ENCODE measurements around the gene AQP6.
A peak's percentile ranks its signal among the peaks of the same experiment; 100 is the strongest.

The AQP6 gene

DNA sequence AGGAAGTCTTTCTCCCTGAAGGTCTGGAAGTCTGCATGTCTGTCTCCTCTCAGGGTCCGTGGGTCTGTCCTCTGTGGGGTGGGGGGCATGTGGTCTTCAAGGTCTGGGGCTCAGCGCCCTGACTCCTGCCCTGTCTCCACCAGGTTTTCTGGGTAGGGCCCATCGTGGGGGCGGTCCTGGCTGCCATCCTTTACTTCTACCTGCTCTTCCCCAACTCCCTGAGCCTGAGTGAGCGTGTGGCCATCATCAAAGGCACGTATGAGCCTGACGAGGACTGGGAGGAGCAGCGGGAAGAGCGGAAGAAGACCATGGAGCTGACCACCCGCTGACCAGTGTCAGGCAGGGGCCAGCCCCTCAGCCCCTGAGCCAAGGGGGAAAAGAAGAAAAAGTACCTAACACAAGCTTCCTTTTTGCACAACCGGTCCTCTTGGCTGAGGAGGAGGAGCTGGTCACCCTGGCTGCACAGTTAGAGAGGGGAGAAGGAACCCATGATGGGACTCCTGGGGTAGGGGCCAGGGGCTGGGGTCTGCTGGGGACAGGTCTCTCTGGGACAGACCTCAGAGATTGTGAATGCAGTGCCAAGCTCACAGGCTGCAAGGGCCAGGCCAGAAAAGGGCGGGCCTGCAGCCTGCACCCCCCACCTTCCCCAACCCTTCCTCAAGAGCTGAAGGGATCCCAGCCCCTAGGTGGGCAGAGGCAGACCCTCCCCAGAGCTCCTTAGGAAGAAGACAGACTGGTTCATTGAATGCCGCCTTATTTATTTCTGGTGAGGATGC is 7.7 kb upstream of the AQP6 start:
- TF ChIP-seq EP300 (IDR thresholded peaks at IDR 0.05; ENCODE audit: borderline replicate concordance) (no peak), ZBTB7A (IDR thresholded peaks at IDR 0.05; ENCODE audit: low read depth) (peak; percentile 35; the same call in 1 of the 2 replicates)

DNA sequence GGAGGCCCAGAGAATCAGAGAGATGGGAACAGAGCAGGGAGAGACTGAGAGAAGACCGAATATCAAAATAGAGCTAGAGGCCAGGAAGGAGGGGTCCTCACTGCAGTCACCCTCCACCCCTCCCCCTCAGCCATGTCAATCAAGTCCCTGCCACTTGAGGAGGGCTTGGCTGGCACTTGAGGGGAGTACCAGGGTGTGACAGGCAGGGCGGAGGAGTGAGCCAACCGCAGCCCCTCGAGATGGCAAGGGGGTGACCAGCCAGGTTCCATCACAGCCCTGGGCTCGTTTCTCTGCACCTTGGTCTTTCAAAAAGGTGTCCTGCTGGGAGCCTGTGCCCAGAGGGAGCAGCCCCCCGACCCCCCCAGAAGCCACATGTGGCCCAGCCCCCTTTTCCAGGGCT is 6.9 kb upstream of the AQP6 start:
- TF ChIP-seq RAD21 (IDR thresholded peaks at IDR 0.05; ENCODE audit: low read depth) = no peak
- TF ChIP-seq USF1 (IDR thresholded peaks at IDR 0.05) = no peak
- TF ChIP-seq CREB1 (IDR thresholded peaks at IDR 0.05; ENCODE audit: low read depth) = no peak
- TF ChIP-seq REST (IDR thresholded peaks at IDR 0.05; ENCODE audit: low read depth) = no peak
- TF ChIP-seq NFIC (IDR thresholded peaks at IDR 0.05) = no peak
- TF ChIP-seq CEBPB (IDR thresholded peaks at IDR 0.05) = no peak
- no peak for TF ChIP-seq TCF12 (IDR thresholded peaks at IDR 0.05; ENCODE audit: low read depth)
- TF ChIP-seq ZBTB7A (IDR thresholded peaks at IDR 0.05; ENCODE audit: low read depth) = no peak
- no peak for TF ChIP-seq EP300 (IDR thresholded peaks at IDR 0.05; ENCODE audit: borderline replicate concordance)
- no peak for TF ChIP-seq TEAD4 (IDR thresholded peaks at IDR 0.05)
- TF ChIP-seq MAX (IDR thresholded peaks at IDR 0.05) = no peak
- no peak for TF ChIP-seq EGR1 (IDR thresholded peaks at IDR 0.05)
- no peak for TF ChIP-seq TAF1 (IDR thresholded peaks at IDR 0.05; ENCODE audit: low read depth)
- no peak for TF ChIP-seq YY1 (IDR thresholded peaks at IDR 0.05; ENCODE audit: low read depth)
- no peak for TF ChIP-seq FOXM1 (IDR thresholded peaks at IDR 0.05; ENCODE audit: borderline replicate concordance, low read depth)

DNA sequence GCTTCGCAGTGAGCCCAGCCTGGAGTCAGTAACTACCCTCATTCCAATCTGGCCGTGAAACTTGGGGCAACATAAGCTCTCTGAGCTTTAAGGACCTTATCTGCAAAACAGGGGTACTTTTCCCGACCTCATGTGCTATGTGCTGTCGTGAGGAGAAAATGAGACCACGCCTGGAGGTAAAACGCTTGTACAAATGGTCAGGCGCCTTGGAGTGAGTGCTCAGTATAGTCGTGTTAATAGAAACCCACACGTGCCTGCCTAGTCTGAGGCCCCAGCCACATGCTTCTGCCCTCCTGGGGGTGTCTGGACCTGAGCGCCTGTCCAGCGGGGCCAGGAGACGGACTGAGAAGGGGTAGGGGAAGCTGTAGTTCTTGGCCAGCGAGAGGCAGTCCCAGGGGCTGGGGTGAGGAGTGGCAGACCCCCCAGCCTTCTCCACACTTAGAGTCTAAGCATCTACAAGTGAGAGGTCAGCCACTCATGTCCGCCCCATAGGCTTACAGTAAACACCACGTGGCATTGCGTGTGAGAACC is 6.2 kb upstream of the AQP6 start:
- TF ChIP-seq EP300 (IDR thresholded peaks at IDR 0.05; ENCODE audit: borderline replicate concordance) (no peak), REST (IDR thresholded peaks at IDR 0.05; ENCODE audit: low read depth) (no peak)

GRCh38 chr12:49967042-49967776 is 5.5 kb upstream of the AQP6 start:
- TF ChIP-seq CREB1 (IDR thresholded peaks at IDR 0.05; ENCODE audit: low read depth) = no peak
- TF ChIP-seq TAF1 (IDR thresholded peaks at IDR 0.05; ENCODE audit: low read depth) = no peak
- peak; percentile 90 for TF ChIP-seq RAD21 (IDR thresholded peaks at IDR 0.05; ENCODE audit: low read depth)
- no peak; the same call in 1 of the 2 replicates for TF ChIP-seq EP300 (IDR thresholded peaks at IDR 0.05; ENCODE audit: borderline replicate concordance)
- TF ChIP-seq EGR1 (IDR thresholded peaks at IDR 0.05) = no peak
- TF ChIP-seq TEAD4 (IDR thresholded peaks at IDR 0.05) = peak; percentile 25; the same call in 1 of the 2 replicates
- no peak for TF ChIP-seq REST (IDR thresholded peaks at IDR 0.05; ENCODE audit: low read depth)
- TF ChIP-seq CEBPB (IDR thresholded peaks at IDR 0.05) = no peak
- peak; percentile 31; the same call in 1 of the 2 replicates for TF ChIP-seq TCF12 (IDR thresholded peaks at IDR 0.05; ENCODE audit: low read depth)
- peak; percentile 65; the same call in 1 of the 2 replicates for TF ChIP-seq NFIC (IDR thresholded peaks at IDR 0.05)
- TF ChIP-seq FOXM1 (IDR thresholded peaks at IDR 0.05; ENCODE audit: borderline replicate concordance, low read depth) = no peak
- TF ChIP-seq ZBTB7A (IDR thresholded peaks at IDR 0.05; ENCODE audit: low read depth) = peak; percentile 85; the same call in 1 of the 2 replicates
- no peak; the same call in 1 of the 2 replicates for TF ChIP-seq USF1 (IDR thresholded peaks at IDR 0.05)
- no peak; the same call in 1 of the 2 replicates for TF ChIP-seq YY1 (IDR thresholded peaks at IDR 0.05; ENCODE audit: low read depth)
- peak; percentile 73 for TF ChIP-seq MAX (IDR thresholded peaks at IDR 0.05)
